OCI-LY3 (cell line): ENCODE results near the gene BSPRY.
A peak's percentile ranks its signal among the peaks of the same experiment; 100 is the strongest.

Experiments
- H2AFZ ChIP-seq: fragments of 200-600, 300-600 bp; shearing (Covaris generic); 2 replicates; pipeline ENCODE4 v1.6.0; 2014; ENCODE audit warnings: antibody characterized with exemption, low read depth, low read length
- H3K27ac ChIP-seq: fragments of 200-600, 300-600 bp; sonication (generic); 2 replicates; pipeline ENCODE4 v1.5.1; 2014; ENCODE audit warnings: mild to moderate bottlenecking, low read length, moderate library complexity, mixed read lengths
- H3K27me3 ChIP-seq: fragments of 200-600, 300-600 bp; sonication (generic); 2 replicates; pipeline ENCODE4 v1.6.1; 2014; ENCODE audit warnings: low read depth, low read length, mixed read lengths
- H3K36me3 ChIP-seq: fragments of 200-600, 300-600 bp; sonication (generic); replicated peaks from 2 replicates; pipeline ENCODE3; 2014; ENCODE audit warnings: low read depth, low read length, mixed read lengths
- H3K4me1 ChIP-seq: fragments of 300-600, 200-600 bp; sonication (generic); 2 replicates; pipeline ENCODE4 v1.6.1; 2014; ENCODE audit warnings: low read length, mixed read lengths
- H3K4me2 ChIP-seq: fragments of 200-600, 300-600 bp; sonication (generic); 2 replicates; pipeline ENCODE4 v1.6.1; 2014; ENCODE audit warnings: low read length, mixed read lengths
- H3K4me3 ChIP-seq: fragments of 300-600, 200-600 bp; sonication (generic); 2 replicates; pipeline ENCODE4 v1.5.1; 2014; ENCODE audit warnings: antibody characterized with exemption, mild to moderate bottlenecking, low read length, moderate library complexity
- H3K79me2 ChIP-seq: fragments of 300-600, 200-600 bp; shearing (Covaris generic); 2 replicates; pipeline ENCODE4 v1.6.1; 2014; ENCODE audit warnings: mild to moderate bottlenecking, low read length, mixed read lengths
- H3K9ac ChIP-seq: fragments of 300-600, 200-600 bp; shearing (Covaris generic); 2 replicates; pipeline ENCODE4 v1.6.0; 2014; ENCODE audit warnings: mild to moderate bottlenecking, low read length, moderate library complexity
- H3K9me3 ChIP-seq: fragments of 200-600, 300-600 bp; shearing (Covaris generic); 2 replicates; pipeline ENCODE4 v1.6.1; 2014; ENCODE audit warnings: low read length, mixed read lengths; ENCODE audit not compliant: insufficient read depth
- H4K20me1 ChIP-seq: fragments of 200-600, 300-600 bp; sonication (generic); 2 replicates; pipeline ENCODE4 v1.6.1; 2016; ENCODE audit warnings: low read length, mixed read lengths; ENCODE audit not compliant: insufficient read depth
- EZH2phosphoT487 ChIP-seq: fragments of 200-600 bp; shearing (Covaris generic); IDR thresholded peaks from 2 replicates; pipeline ENCODE4 v1.6.1; 2018; ENCODE audit warnings: antibody characterized with exemption, mixed run types, low read depth
- TF ChIP-seq, protein P1 (sequence below): fragments of 200-600, 300-600 bp; sonication (generic); IDR thresholded peaks from 2 replicates; pipeline ENCODE4 v1.5.1; 2014; ENCODE audit warnings: antibody characterized with exemption, low read length, low read depth

BSPRY gene

GRCh38 chr9:113350937-113351336 lies 1.6 kb downstream of the BSPRY start:
- TF ChIP-seq, protein P1, sequence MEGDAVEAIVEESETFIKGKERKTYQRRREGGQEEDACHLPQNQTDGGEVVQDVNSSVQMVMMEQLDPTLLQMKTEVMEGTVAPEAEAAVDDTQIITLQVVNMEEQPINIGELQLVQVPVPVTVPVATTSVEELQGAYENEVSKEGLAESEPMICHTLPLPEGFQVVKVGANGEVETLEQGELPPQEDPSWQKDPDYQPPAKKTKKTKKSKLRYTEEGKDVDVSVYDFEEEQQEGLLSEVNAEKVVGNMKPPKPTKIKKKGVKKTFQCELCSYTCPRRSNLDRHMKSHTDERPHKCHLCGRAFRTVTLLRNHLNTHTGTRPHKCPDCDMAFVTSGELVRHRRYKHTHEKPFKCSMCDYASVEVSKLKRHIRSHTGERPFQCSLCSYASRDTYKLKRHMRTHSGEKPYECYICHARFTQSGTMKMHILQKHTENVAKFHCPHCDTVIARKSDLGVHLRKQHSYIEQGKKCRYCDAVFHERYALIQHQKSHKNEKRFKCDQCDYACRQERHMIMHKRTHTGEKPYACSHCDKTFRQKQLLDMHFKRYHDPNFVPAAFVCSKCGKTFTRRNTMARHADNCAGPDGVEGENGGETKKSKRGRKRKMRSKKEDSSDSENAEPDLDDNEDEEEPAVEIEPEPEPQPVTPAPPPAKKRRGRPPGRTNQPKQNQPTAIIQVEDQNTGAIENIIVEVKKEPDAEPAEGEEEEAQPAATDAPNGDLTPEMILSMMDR = no peak
- no peak for TF ChIP-seq EZH2phosphoT487
- Histone ChIP-seq H3K4me2 (peak overlapping the region; percentile 97), H3K27me3 (no peaks in the 10 kb centered on the region)

GRCh38 chr9:113352006-113352405 lies 2.7 kb downstream of the BSPRY start:
- Histone ChIP-seq H3K9me3 (no peaks in the 10 kb centered on the region), H3K36me3 (no peaks in the 10 kb centered on the region), H3K27me3 (no peaks in the 10 kb centered on the region), H3K4me3 (no peak overlapping the region), H3K4me2 (peak overlapping the region; percentile 26), H2AFZ (no peak overlapping the region), H3K79me2 (no peaks in the 10 kb centered on the region), H3K4me1 (peaks cover 30% of the 10 kb centered on the region), H3K27ac (peak overlapping the region; percentile 90; the same call in 1 of the 2 replicates), H4K20me1 (no peaks in the 10 kb centered on the region), H3K9ac (no peak overlapping the region)
- TF ChIP-seq, protein P1 = no peak
- no peak for TF ChIP-seq EZH2phosphoT487

More at GRCh38 chr9:113350937-113351336, 1.6 kb downstream of the BSPRY start:
- peak overlapping the region; percentile 70; the same call in 1 of the 2 replicates for H2AFZ ChIP-seq
- no peaks in the 10 kb centered on the region for H3K36me3 ChIP-seq
- no peaks in the 10 kb centered on the region for H4K20me1 ChIP-seq
- no peaks in the 10 kb centered on the region for H3K79me2 ChIP-seq
- no peaks in the 10 kb centered on the region for H3K9me3 ChIP-seq
- peak overlapping the region; percentile 90 for H3K27ac ChIP-seq
- peak overlapping the region; percentile 90 for H3K4me3 ChIP-seq
- peaks cover 30% of the 10 kb centered on the region for H3K4me1 ChIP-seq
- peak overlapping the region; percentile 83 for H3K9ac ChIP-seq

GRCh38 chr9:113352411-113352810 lies 3.1 kb downstream of the BSPRY start:
- Histone ChIP-seq H3K4me1 (peaks cover 30% of the 10 kb centered on the region), H3K79me2 (no peaks in the 10 kb centered on the region), H3K9ac (no peak overlapping the region), H3K36me3 (no peaks in the 10 kb centered on the region), H4K20me1 (no peaks in the 10 kb centered on the region), H3K4me3 (no peak overlapping the region), H3K27me3 (no peaks in the 10 kb centered on the region), H3K9me3 (no peaks in the 10 kb centered on the region), H3K27ac (peak overlapping the region; percentile 90; the same call in 1 of the 2 replicates), H2AFZ (no peak overlapping the region), H3K4me2 (peak overlapping the region; percentile 26; the same call in 1 of the 2 replicates)
- no peak for TF ChIP-seq EZH2phosphoT487
- TF ChIP-seq, protein P1 = no peak

DNA sequence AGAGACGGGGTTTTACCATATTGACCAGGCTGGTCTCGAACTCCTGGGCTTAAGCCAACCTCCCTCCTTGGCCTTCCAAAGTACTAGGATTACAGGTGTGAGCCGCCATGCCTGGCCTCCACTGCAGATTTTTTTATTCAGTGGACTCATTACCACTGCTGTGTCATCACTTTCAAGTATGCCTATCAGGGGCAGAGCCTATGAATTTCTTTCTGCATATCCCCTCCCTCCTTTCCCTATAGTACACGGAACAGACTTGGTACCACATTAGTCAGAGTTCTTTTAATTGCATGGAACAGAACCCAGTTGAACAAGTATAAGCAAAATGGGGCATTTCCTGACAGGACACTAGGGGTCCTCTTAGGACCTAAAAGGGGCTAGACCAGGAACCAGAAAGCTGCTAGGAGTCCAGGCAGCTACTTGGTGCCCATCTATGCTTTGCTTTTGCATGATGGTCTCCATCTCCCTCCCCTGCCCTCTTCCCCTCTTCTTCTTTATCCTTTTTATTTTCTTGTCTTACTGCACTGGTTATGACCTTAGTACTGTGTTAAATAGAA lies 5.8 kb downstream of the BSPRY start:
- Histone ChIP-seq H4K20me1 (no peaks in the 10 kb centered on the region), H2AFZ (no peak overlapping the region), H3K4me1 (peaks cover 26% of the 10 kb centered on the region), H3K9me3 (no peaks in the 10 kb centered on the region), H3K4me3 (no peak overlapping the region), H3K4me2 (no peak overlapping the region), H3K36me3 (no peaks in the 10 kb centered on the region), H3K9ac (no peak overlapping the region), H3K27ac (no peak overlapping the region), H3K27me3 (no peaks in the 10 kb centered on the region), H3K79me2 (no peaks in the 10 kb centered on the region)
- TF ChIP-seq, protein P1 = peak; percentile 45
- TF ChIP-seq EZH2phosphoT487 = no peak
